ENCODE results near the gene CC2D2B.

- TF ChIP-seq CTCF (IDR thresholded peaks at IDR 0.05) = no peak
- no peak for TF ChIP-seq POLR2AphosphoS5 (IDR thresholded peaks at IDR 0.05)
Observed at GRCh38 chr10:96061232-96061631, 153.5 kb downstream of the CC2D2B start.

Measured in breast epithelium (tissue), 3 donors.